GM18870 (cell line): Measurements from ENCODE around the gene GRWD1.

Source experiments
- ATAC-seq: cut with Tn5 transposase; IDR thresholded peaks from one replicate; pipeline ENCODE4 v1.9.1; 2021; ENCODE audit warnings: moderate library complexity; ENCODE audit not compliant: unreplicated experiment

The GRWD1 gene

GRCh38 chr19:48445606-48446481, at the start of gene GRWD1:
GRWD1 (plus strand) TSS chr19:48445983; CDS start chr19:48446006, 23 bp downstream.
- ATAC-seq = peak; percentile 85

DNA sequence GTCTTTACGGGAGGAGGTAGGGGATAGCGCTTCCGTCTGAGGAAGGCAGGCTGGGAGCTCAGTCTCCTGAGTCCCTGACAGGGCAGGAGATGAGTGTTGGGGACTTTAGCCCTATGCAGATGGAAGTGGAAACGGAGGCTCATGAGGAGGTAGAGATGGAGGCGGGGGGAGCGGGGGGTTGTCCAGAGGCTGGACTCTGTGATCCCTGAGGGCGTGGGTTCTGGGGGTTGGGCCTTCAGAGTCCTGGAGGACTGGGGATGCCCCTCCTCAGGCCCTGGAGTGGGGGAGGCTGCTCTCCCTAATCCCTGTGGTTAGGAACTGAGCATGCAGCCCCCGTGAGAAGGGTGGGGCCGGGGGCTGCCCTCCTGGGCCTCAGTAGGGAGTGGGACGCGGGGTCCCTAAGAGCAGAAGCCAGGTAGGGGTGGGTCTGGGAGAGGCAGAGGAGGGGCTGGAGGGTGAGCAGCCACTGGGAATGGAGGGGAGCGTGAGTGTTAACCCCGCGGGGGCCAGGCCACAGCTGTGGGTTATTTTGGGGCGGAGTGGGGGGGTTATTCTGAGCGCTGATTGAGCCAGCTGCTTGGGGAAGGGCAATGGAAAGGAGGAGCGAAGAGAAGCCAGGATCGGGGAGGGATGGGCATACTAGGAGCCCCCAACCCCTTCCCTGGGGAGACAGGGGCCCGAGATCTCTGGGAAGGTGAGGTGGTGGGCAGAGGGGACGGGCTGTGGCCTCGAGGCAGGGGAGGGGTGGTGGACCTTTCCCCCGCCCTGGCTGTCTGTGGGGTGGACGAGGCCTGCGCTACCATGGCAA, 49.6 kb upstream of the GRWD1 start:
- ATAC-seq = no peak

- ATAC-seq = no peak
These were observed 49.0 kb upstream of the GRWD1 start for GRCh38 chr19:48396824-48397176.

- ATAC-seq = no peak
These were observed 48.3 kb upstream of the GRWD1 start for GRCh38 chr19:48397263-48398101.

DNA sequence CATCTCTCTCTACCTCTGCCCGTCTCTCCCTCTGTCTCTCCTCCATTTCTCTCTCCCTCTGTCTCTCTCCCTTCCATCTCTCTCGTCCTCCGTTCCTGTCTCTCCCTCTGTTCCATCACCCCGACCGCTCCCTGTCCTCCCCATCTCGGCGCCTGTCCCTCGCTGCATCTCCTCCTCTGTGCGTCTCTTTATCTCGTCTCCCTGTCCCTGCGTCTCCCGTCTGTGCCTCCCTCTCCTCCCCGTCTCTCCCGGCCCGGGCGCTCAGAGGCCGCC, 47.7 kb upstream of the GRWD1 start:
- ATAC-seq = no peak

DNA sequence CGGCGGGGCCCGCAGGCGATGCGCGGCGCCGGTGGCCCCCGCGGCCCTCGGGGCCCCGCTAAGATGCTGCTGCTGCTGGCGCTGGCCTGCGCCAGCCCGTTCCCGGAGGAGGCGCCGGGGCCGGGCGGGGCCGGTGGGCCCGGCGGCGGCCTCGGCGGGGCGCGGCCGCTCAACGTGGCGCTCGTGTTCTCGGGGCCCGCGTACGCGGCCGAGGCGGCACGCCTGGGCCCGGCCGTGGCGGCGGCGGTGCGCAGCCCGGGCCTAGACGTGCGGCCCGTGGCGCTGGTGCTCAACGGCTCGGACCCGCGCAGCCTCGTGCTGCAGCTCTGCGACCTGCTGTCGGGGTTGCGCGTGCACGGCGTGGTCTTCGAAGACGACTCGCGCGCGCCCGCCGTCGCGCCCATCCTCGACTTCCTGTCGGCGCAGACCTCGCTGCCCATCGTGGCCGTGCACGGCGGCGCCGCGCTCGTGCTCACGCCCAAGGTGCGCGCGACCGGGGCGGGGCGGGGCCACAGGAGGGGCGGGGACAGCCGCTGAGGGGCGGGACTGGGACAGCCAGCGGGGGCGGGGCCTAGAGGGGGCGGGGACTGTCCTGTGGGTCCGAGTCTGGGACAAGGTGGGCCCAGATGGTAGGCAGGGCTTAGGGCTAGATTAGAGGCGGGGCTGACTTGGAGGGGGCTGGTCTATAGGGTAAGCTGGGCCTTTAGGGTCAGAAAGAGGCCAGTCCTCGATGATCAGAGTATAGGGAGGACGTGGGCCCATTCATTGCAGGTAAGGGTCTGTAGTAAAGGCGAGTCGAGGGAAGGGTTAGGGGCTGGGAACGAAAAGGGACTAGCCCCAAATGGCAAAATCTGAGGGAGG, 47.2 kb upstream of the GRWD1 start:
- ATAC-seq = no peak

GRCh38 chr19:48400018-48400742, 45.6 kb upstream of the GRWD1 start:
- ATAC-seq = no peak

DNA sequence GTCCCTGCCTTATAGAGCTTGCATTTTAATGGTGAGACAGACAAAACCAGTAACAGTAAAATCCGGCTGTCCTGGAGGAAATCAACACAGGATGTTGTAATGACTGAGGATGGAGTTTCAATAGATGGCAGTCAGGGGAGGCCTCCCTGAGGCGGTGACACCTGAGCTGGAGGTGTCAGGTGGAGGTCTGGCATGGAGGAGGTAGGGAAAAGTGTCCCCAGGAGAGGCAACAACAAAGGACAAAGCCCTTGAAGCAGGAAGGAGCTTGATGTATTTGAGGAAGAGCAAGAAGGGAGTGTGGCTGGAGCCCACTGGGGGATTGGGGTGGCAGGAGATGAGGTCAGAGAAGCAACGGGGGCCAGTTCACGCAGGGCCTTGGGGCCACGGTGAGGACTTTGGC, 44.5 kb upstream of the GRWD1 start:
- no peak for ATAC-seq

DNA sequence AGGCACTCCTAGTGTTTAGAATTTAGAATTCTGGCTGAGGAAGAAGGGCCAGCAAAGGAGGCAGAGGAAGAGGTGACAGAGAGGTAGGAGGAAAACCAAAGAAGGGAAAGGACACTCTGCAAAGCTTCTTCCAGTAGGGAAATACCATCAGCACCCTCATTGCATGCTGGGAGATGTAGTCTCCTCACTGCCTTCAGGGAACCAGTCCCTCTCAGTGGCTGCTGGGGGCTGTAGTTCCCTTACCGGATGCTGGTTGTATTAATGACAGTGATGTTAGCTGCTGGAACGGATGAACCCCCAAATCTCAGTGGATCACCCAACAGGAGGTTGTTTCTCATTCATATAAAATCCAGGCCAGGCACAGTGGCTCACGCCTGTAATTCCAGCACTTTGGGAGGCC, 42.2 kb upstream of the GRWD1 start:
- no peak for ATAC-seq

- no peak for ATAC-seq
These were observed 40.6 kb upstream of the GRWD1 start for GRCh38 chr19:48405010-48405659.

DNA sequence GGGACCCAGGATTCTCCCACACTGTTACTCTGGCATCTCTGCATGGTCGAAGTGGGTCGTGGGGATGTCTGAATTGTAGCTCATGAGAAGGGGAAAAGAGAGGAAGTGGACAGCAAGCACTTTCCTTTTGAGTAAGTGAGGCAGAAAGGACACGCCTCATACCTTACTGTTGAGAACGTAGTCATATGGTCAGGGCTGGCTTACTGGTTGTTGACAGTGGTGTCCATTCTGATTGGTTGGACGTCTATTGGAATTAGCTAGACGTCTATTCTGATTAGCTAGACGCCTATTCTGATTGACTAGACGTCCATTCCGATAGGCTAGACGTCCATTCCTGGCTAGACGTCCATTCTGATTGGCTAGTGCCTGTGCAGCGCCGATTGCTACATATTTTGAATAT, 39.9 kb upstream of the GRWD1 start:
- no peak for ATAC-seq

- ATAC-seq = no peak
These were observed 31.8 kb upstream of the GRWD1 start for GRCh38 chr19:48413879-48414587.

GRCh38 chr19:48415395-48415794, 30.4 kb upstream of the GRWD1 start:
- ATAC-seq = no peak

GRCh38 chr19:48415806-48416221, 30.0 kb upstream of the GRWD1 start:
- no peak for ATAC-seq

DNA sequence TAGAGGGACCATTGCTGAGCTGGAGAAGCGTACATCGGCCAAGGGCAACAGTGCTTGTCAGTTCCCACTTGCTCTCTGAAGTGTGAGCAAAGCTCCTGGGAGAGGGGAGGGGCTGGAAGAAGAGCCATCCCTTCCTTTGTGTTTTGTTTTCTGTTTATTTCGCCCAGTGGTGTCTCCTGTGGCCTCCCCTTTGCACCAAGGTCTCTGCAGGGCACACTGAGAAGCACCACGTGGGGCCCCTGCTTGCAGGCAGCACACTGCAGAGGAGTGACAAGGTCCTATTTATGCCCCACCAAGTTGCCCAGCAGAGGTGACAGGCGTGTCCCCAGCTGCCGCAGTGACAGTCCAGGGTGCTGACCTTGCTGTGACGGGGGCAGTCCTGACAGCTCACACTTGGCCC, 28.4 kb upstream of the GRWD1 start:
- ATAC-seq = no peak

DNA sequence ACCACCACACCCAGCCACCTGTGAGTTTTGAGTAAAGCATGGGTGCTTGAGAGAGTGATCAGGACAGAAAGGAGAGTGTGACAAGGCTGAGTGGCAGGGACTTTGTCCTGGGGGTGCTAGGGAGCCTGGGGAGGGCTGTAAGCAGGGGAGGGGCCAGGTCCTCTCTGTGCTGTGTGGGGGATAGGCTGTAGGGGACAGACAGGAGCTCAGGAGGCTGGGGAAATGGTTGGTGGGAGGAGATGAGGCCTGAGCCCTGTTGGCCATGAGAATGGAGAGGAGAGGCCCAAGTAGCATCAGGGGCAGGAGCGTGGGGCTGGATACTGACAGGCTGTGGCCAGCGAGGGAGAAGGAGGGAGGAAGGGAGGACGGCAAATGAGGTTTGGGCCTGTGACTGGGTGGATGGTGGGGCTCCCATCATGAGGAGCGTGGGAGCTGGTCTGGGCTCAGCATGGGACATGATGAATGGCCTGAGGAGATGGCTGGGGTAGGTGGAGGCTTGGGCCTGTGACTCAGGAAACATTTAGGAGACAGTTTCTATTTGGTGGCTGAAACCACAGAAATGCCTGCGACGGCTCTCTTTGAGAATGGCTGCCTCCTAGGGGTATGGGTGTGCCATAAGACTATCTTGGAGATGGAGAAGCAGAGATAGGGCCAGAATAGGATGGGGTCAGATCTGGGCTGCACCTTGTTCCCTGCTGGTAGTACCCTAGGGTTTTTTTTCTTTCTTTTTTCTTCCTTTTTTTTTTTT, 27.3 kb upstream of the GRWD1 start:
- no peak for ATAC-seq

GRCh38 chr19:48419158-48419920, 26.4 kb upstream of the GRWD1 start:
- ATAC-seq = no peak
